Measurements from ENCODE around the gene GPR143.

GRCh38 chrX:9737363-9737762 lies 28.3 kb downstream of the GPR143 start:
- no peak for TF ChIP-seq CTCF (IDR thresholded peaks at IDR 0.05)
- TF ChIP-seq POLR2A (IDR thresholded peaks at IDR 0.05) = no peak

Data from adrenal gland (tissue), 5 donors.